HG02798 (cell line): ENCODE data around the gene LHX3.
"Not testable (repeated sequence)": the region's sequence is repeated elsewhere in the genome, so short reads cannot be mapped to it uniquely, and the experiment has no call there.

Experiments used
- ATAC-seq: cut with Tn5 transposase; IDR thresholded peaks from one replicate; pipeline ENCODE4 v1.9.1; 2021; ENCODE audit warnings: mild to moderate bottlenecking; ENCODE audit not compliant: unreplicated experiment, poor library complexity

LHX3 gene

DNA sequence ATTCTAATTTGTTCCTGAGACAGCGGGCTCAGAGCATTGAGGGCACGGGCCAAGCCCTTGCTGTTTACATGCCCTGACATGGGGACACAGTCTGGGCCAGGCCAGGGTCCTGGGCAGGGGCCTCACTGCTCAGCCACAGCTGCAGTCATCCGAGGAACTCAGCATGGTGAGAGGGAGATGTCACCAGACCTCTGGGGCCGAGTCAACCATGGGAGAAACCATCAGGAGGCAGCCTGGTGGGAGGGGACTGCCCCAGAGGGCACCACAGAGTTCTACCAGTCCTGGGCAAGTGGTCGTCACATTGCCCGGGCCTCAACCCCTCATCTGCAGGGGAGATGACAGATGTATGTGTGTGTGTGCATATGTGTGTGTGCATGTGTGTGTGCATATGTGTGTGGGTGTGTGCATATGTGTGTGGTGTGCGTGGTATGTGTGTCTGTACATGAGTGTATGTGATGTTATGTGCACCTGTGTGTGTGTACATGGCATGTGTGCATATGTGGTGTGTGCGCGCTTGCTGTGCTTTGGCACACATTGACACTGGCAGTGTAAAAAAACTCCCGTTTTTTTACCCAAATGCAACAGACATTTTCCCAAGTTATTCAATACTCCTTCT is 43.8 kb downstream of the LHX3 start:
- ATAC-seq: no peak

DNA sequence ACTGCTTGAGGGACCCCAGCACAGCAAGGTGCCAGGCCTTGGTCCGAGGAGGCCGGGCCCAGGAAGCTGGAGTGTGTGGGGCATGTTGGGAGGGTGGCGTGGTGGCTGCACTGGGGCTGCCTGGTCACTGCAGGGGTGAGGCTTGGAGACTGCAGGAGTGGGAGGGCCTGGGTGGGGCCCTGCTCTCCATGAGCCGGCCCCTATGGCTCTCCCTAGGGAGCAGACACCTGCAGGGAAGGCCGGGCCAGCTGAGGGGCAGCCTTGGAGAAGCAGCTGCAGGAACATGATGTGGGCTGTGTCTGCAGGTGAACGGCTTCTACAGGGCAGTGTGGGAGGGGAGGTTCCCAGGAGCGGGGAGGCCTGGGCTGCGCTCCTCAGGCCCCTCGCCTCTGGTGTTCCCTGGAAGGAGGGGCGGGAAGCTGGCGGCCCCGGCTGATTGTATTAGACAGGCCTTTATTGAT is 44.5 kb downstream of the LHX3 start:
- ATAC-seq: no peak

GRCh38 chr9:136159851-136160250 is 45.1 kb downstream of the LHX3 start:
- no peak for ATAC-seq

- no peak for ATAC-seq
Measured at GRCh38 chr9:136157477-136158265, 47.3 kb downstream of the LHX3 start.

DNA sequence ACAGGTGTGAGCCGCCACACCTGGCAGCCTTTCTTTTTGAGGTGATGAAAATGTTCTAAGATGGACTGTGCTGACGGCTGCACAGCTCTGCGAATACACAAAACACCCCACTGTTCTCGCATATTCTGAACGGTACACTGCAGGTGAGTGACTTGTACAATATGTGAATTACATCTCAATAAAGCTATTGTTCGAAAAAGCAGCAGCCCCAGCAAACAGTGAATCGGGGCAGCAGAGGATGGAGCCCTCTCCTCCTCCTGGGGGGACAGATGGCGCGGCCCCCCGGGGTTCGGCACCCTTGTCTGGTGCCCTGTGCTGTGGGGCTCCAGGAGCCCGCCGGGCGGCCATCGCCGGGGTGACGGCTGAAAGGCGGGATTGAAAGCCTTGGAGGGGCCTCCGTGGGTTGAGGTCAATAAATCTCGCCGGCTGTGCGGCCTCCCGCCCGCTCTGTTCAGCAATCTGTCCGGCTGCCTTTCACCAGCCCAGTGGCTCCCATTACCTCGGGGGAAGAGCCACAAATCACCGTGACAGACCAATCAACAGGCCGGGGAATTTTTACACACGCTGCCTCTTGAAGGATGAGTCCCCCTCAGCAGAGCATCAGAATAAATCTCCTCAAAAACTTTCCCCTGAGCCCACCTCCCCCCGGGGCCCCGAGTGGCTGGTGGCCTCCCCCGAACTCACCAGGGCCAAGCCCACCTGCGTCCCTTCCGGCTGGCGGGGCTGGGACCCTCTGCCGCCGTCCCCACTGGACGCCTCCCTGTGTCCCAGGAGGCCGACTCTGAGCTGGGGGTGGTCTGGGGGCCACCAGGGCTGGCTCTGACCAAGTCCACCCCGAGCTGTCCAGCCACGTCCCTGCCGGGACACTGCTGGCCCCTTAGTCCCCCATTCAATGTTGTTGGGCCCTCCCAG is 48.5 kb downstream of the LHX3 start:
- no peak for ATAC-seq

GRCh38 chr9:136155576-136155975 is 49.4 kb downstream of the LHX3 start:
- no peak for ATAC-seq

- ATAC-seq: no peak
Measured at GRCh38 chr9:136154943-136155342, 50.0 kb downstream of the LHX3 start.

DNA sequence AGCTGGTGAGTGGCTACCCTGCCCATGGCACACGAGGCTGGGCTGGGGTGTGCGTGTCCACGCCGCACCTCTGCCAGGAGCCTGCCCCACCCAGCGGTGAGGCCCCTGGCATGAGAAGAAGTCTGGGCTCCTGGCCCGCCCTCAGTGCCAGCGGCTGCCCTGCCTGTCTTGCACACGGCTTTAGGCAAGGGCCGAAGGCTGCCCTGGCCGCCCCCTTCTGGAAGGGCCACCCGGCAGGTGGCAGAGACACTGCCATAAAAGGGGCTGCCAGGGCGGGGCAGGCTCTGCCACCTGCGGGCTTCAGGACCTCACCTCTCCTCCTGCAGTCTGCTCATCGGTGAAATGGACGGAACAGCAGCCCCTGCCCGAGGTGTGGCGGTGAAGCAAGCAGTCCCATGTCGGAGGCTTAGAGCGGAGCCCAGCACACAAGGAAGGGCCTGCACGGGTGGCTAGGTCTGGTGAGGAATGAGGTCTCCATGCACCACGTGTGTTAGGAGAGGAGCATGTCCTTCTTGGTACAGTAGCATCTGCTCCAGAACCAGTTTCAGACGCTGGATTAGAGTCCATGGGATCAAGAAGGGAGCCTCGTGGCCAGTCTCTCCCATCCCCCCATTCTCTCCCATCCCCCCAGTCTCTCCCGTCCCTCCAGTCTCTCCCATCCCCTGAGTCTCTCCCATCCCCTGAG is 51.4 kb downstream of the LHX3 start:
- no peak for ATAC-seq

- ATAC-seq: no peak
Measured at GRCh38 chr9:136152931-136153330, 52.0 kb downstream of the LHX3 start.

DNA sequence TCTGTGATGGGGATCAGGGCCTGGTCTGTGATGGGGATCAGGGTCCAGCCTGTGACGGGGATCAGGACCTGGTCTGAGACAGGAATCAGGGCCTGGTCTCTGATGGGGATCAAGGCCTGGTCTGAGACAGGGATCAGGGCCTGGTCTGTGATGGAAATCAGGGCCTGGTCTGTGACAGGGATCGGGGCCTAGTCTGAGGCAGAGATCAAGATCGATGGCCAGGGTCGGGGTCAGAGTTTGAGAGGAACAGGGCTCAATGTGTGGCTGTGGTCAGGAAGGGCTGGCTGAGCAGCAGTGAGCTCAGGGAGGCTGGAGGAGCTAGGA is 52.4 kb downstream of the LHX3 start:
- no peak for ATAC-seq

- ATAC-seq: no peak
Measured at GRCh38 chr9:136151848-136152542, 52.9 kb downstream of the LHX3 start.

DNA sequence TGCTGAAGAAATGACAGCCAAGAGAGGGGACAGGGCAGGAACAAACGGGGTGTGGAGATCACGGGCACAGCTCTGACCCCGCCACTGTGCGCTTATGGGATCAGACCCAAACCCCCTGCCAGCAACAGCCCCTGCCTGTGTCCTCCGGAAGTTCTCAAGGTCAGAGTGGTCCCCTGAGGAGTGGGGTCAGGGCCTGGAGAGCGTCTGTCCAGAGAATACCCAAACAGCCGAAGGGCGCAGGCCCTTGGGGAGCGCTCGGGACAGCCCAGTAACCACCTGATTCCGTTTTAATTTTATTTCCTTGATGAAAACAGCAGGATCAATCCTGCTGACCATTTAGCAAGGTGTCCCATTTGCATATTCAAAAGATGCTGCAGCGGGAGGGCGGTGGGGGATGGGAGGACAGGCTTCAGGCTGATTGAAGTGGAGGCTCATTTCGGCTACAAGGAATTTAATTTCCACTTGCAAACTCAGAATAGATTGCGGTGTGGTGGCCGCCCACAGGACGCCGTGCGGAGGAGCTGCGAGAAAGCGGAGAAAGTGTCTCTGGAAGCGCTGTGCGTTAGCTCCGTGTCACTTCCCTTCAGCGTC is 53.6 kb downstream of the LHX3 start:
- no peak for ATAC-seq

DNA sequence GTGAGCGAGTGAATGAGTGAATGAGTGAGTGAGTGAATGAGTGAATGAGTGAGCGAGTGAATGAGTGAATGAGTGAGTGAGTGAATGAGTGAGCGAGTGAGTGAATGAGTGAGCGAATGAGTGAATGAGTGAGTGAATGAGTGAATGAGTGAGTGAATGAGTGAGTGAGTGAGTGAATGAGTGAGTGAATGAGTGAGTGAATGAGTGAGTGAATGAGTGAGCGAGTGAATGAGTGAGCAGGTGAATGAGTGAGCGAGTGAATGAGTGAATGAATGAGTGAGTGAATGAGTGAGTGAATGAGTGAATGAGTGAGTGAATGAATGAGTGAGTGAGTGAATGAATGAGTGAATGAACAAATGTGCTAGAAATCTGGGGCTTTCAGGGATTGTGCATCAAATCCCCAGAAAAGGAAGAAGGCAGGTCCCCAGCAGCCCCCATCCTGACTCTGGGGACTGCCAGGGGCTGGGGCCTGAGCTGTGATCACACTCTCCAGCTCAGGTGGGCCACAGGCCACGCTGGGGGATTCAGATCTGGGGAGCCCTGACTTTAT is 54.2 kb downstream of the LHX3 start:
- ATAC-seq: not testable (repeated sequence)

- no peak for ATAC-seq
Measured at GRCh38 chr9:136149853-136150252, 55.1 kb downstream of the LHX3 start.

- ATAC-seq: no peak
Measured at GRCh38 chr9:136149337-136149736, 55.6 kb downstream of the LHX3 start.

- no peak for ATAC-seq
Measured at GRCh38 chr9:136148766-136149165, 56.2 kb downstream of the LHX3 start.

DNA sequence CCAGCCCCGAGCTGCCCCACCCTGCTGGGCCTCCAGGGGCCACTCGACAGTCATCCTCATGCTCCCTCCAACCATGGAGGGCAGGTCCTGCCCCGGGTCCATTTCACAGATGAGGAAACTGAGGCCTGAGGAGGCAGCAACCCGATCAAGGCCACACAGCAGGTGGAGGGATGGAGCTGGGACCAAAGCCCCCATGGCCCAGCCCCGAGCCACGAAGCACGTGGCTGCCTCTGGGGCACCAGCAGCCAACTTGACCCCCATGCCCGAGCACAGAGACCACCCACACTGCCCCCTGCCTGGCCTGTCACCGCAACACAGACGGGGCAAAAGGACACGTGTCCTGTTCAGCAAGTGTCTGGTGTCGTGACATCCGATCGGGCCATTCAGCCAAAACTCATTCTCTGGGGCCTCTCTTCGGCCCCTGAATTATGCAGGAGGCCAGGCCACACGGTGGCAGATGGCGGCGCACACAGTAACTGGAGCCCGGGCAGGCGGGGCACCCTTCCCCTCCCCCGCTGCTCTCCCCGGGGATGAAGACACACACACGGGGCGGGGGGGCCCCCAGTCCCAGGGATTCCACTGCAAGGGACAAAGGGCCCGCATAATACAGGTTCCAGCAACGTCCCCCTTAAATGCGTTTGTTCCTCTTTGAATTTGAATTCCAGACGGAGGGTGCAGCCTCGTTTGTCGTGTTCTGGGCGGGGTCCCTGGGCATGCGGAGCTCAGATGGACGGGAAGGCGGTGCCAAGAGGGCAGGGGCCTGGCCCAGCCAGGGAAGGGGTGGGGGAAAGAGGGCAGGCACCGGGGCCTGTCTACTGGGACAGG is 56.8 kb downstream of the LHX3 start:
- no peak for ATAC-seq
